NCI-H1694 treated with DMSO at 0.1 percent for 48 hours (cell line): ENCODE data around the gene TSC22D4.
"Not testable (repeated sequence)": the region's sequence is repeated elsewhere in the genome, so short reads cannot be mapped to it uniquely, and the experiment has no call there.

Source experiments
- DNase-seq: peaks from one replicate; lab custom pipeline; 2025; lab: John Stamatoyannopoulos, UW

The TSC22D4 gene

DNA sequence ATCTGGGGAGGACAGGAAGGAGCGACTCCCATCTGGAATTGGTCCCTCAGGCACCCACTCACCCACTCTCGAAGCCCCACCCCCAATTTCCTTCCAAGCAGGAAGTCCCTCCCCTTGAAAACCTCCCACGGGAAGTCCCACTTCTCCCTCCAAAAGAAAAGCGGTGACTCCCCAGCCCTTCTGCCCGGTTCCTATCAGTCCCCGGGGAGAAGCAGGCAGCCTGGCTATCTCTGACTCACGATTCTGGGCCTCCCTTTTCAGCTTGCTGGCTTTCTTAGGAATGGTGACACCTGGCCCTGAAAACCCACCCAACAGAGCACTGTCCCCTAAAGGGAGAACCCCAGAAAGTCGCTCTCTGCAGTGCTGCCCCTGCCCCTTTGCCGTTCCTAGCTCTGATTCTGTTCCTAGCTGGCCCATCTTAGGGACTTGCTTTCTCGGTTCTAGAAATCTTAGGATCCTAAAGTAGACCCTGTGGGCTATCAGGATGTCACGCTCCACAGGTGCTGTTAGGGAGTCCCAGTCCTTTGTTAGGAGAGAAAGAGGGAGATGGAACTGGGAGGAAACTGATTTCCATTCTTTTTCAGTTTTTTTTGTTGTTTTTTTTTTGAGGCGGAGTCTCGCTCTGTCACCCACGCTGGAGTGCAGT, 6.0 kb downstream of the TSC22D4 start:
- DNase-seq: no peak

DNA sequence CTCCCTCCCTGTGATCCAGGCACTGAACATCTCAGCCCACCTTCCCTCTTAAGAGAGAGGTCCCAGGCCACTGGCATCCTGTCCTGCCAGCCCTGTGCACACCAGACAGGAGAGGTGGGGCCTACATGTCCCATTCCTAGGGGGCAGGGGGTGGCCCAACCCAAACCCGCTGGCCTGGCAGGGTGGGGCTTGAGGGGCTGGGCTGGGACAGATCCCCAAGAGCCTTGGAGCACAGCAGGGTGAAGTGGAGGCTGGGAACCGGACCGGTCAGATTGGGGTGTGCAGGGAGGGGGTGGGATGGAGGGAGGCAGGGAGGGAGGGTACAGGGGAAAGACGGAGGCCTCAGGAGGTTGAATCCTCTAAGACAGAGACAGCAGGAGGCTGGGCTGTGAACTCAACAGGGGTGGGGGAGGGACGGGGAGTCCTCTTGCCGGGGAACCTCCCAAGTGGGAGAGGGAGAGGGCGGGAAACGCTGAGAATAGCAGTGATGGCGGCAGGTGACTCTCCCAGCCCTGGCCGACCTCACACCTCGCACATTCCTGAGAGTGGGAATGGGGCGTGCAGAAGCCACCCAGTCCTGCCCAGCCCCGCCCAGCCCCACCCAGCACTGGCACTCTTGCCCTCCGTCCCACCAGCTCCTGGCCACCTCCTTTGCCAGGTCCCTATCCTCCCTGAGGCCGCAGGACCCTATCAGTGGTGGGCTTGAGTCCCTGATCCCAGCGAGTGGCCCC, 6.7 kb downstream of the TSC22D4 start:
- DNase-seq: no peak

DNA sequence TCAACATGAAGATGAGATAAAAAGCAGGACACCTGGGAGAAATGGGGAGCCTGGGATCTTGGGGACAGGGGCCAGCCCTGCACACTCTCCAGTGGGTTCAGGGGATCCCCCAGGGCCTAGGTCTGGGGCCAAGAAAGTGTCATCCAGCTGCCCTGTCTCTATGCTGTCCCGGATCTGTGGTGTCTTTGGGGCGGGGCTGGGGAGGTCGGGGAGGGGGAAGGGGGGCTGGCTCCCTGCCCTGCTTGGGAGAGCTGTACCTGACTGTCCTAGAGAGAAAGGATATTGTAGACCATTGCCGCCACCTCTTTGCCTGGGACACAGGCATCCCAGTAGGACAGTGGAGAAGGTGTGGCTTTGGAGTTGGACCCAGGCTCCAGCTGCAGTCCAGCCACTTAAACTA, 8.0 kb downstream of the TSC22D4 start:
- DNase-seq: no peak

DNA sequence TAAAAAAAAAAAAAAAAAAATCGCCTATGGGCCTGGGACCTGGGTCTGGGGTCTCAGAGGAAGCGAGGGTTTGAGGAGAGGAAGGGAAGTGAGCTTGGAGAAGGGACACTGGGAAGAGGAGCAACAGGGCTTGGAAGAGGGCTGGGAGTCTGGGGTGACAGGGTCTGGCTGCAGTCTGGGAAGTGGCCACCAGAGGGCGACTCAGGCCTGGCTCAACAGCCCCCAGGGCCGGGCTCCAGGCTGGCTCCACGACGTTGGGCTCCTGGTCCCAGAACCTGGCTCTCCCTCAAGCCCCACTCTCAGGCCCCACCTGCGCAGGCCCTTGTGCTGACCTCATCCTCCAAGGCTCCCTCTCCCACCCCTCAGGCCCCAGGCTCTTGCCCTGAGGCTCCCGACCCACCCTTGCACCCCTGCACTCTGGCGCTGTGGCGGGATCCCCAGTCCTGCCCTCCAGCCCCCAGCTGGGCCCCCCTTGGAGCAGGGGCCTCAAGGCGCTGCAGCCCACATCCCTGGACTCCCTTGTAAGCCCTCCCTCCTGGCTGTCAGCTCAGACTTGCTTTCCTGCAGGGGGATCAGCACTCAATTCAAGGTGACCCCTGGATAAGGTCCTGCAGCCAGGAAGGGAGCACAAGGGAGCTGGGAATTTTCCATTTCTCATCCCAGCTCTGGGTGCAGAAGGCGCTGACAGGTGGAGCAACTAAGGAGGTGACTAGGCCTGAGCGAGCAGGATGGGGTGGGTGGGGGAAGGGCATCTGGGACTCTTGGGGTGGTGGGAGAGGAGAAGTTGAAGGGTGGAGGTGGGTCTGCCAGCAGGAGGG, 9.6 kb downstream of the TSC22D4 start:
- peak; percentile 66 for DNase-seq

DNA sequence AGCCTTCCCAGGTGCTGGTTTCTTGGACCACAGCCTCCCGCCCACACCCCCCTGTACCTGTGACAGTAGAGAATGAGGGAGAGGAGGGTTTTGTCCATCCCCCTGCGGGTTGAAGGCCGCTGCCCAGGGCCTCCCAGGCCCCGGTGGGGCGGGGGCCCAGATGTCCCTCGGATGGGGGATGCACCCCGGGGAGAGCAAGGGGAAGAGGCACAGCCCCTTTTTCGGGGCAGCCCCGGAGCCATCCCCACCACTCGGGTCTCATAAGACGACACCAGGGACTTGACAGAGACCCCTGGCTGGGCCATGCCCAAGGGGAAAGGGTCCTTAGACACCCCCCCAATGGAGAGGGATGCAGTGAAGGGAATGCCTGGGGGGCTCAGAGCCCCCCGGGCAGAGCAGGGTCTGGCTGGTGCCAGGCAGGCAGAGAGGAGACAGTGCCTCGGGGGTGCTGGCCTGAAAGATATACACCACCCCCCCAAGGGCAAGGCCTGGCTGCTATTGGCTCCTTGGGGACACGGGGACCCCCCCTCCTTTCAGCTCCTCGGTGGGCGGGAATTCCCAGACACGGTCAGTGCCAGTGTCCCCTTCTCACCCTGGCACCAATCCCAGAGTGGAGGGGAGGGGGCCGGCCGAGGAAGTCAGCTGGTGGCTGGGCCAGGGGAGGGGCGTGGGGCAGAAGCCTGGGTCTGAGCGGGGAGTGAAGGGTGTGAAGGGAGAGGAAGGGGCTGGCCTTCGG, 11.2 kb downstream of the TSC22D4 start:
- no peak for DNase-seq

DNA sequence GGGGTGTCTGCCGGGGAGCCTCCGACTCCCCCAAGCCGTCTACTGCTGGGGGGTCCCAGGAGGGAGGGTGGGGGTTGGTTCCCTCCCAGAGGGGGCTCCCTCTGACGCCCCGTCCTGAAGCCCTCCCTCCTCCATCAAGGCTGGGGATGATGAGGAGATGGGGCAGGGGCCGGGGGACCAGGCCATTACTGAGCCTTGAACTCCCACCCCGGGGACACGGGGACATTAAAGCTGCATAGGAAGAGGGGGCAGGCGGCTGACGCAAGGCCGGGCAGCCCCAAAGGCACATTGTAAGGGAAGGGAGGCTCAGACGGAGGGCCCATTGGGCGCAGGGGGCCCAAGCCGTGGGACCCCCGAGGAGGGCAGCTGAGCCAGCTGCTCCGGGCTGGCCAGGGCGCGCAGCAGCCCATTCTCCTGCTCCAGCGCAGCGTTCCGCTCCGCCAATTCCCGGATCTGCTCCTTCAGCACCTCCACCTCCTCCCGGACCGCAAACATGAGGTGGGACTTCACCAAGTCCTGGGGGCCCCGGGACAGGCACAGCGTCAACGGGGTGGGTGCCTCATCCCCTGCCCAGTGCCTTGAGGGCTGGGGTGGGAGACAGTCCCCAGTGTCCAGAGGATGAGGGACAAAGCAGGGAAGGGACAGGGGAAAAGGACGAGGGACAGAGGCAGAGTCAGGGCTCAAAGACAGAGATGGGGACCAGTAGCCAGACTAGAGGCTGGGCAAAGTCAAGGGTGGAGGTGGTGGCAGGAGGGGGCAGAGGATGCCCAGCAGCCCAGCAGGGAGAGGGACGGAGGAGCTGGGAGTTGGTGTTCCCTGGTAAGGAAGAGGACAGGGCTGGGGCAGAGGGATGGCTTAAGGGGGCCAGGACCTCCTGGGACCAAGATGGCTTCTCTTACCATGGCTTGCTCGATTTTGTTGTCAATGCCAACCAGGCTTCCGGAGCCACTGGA, 12.1 kb downstream of the TSC22D4 start:
- DNase-seq: no peak

DNA sequence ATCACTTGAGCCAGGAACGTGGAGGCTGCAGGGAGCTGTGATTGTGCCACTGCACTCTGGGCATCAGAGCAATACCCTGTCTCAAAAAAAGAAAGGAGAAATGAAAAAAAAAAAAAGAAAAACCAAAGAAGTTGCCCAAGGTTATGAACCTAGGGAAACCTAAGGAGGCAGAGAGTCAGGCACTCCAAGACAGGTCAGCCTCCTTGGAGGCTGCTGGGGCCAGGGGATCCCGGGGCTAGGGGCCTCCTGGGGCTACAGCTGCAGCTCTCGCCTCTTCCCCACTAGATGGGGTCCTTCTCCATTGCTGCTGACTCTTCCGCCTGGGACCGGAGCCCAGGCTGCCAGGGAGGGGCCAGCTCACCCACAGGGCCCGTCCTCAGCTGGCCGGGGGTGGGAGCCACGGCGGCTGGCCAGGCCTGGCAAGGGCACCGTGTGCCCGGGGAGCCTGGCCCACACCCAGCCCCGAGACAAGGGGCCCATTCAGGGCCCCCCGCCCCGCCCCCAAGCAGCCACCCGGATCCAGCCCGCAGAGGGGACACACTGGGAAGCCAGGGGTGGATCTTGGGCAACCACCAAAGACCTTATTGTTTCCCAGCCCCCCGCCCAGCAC, 13.2 kb downstream of the TSC22D4 start:
- DNase-seq: peak; percentile 39

DNA sequence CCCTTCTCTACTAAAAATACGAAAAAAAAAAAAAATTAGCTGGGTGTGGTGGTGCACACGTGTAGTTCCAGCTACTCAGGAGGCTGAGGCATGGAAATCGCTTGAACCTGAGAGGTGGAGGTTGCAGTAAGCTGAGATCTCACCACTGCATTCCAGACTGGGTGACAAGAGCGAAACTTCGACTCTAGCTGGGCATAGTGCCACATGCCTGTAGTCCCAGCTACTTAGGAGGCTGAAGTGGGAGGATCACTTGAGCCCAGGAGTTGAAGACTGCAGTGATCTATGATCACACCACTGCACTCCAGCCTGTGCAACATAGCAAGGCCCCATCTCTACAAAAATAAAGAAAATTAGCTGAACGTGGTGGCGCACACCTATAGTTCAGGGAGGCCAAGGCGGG, 13.7 kb downstream of the TSC22D4 start:
- DNase-seq: no peak

DNA sequence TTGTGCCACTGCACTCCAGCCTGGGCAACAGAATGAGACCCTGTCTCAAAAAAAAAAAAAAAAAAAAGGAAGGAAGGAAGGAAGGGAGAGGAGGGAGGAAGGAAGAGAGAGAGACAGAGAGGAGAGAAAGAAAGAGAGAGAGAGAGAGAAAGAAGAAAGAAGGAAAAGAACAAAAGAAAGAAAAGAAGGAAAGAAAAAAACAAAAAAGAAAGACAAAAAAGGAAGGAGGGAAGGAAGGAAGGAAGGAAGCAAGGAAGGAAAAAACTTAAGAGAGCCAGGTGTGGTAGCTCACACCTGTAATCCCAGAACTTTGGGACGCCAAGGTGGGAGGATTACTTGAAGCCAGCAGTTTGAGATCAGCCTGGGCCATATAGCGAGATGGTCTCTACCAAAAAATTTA, 14.2 kb downstream of the TSC22D4 start:
- no peak for DNase-seq

DNA sequence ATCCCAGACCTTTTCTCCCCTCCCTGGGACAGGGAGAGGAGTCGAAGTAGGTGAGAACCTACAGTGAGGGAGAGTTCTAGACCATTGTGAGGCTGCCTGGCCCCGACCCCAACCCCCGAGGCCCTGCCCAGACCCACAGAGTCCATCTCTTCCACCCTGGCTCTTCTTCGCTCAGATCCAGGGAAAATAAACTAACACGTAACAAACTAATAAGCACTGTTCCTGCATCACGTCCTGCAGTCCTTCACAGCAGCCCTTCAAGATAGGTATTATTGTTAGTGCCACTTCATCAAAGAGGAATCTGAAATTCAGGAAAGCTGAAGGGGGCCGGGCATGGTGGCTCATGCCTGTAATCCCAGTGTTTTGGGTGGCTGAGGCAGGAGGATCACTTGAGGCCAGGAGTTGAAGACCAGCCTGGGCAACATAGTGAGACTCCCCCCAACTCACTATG, 14.8 kb downstream of the TSC22D4 start, which contains the start of gene SPACDR:
TSS of gene SPACDR (minus strand) at position 51 of the 451 bp plus-strand sequence. CDS start 235 bp downstream, outside the sequence.
- DNase-seq: no peak

DNA sequence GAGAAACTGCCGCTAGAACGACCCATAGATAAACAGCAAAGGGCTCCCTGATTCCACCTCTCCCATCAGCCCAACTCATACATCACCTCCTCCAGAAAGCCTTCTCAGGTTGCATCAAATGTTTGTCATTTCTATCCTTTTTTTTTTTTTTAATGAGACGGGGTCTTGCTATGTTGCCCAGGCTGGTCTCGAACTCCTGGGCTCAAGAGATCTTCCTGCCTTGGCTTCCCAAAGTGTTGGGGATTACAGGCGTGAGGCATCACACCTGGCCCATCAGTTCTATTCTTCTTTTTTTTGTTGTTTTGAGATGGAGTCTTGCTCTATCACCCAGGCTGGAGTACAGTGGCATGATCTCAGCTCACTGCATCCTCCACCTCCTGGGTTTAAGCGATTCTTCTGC, 22.0 kb downstream of the TSC22D4 start:
- DNase-seq: no peak

DNA sequence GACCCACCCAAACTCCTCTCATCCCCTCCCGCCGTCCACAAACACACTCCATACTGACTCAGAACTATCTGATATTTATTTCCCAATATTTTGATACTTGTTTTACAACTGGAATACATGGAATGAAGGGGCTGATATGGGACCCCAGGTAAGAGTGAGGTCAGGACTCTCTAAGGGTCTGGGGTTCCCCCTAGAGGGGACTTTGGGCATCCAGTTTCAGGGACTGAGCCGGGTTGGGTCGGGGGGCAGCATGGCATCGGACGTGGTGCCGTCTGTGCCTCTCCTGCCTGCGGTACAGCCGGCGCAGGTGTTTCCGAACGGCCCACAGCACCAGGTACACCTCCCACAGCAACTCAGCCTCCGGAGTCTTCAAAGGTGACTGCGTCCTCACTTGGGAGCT, 22.5 kb downstream of the TSC22D4 start:
- no peak for DNase-seq

DNA sequence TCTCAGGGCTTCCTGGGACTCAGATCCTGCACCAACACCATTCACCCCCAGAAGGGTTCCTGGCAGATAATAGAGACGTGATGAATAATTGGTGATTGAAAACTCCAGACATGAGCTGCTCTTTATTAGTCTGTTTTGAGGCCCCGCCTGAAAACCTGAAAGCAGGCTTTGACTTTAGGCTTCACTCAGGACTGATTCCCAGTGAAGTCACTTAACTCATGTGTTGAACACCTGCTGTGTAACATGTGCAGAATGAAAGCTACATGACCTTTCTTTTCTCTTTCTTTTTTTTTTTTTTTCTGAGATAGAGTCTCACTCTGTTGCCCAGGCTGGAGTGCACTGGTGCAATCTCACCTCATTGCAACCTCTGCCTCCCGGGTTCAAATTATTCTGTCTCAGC, 23.8 kb downstream of the TSC22D4 start:
- no peak for DNase-seq

DNA sequence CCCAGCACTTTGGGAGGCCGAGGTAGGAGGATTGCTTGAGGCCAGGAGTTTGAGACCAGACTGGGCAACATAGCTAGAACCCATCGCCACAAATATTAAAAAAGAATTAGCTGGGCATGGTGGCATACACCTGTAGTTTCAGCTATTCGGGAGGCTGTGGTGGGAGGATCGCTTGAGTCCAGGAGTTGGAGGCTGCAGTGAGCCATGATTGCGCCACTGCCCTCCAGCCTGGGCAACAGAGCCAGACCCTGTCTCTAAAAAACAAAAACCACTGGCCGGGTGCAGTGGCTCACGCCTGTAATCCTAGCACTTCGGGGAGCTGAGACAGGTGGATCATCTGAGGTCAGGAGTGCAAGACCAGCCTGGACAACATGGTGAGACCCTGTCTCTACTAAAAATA, 25.2 kb downstream of the TSC22D4 start:
- DNase-seq: not testable (repeated sequence)

DNA sequence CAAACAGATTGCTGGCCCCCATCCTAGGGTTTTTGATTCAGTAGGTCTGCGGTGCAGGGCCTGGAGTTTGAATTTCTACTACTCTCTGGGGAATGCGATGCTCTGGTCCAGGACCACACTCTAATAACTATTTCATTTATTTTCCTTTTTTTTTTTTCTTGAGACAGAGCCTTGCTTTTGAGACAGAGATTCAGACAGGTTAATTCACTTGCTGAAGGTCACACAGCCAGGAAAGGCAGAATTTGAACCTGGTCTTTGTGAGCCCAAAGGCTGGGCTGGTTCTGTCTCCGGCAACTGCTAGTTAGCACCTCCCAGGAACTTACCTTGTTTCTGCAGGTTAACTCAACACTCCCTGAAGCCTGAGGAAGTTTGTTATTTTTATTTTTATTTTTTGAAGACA, 26.5 kb downstream of the TSC22D4 start:
- no peak for DNase-seq

DNA sequence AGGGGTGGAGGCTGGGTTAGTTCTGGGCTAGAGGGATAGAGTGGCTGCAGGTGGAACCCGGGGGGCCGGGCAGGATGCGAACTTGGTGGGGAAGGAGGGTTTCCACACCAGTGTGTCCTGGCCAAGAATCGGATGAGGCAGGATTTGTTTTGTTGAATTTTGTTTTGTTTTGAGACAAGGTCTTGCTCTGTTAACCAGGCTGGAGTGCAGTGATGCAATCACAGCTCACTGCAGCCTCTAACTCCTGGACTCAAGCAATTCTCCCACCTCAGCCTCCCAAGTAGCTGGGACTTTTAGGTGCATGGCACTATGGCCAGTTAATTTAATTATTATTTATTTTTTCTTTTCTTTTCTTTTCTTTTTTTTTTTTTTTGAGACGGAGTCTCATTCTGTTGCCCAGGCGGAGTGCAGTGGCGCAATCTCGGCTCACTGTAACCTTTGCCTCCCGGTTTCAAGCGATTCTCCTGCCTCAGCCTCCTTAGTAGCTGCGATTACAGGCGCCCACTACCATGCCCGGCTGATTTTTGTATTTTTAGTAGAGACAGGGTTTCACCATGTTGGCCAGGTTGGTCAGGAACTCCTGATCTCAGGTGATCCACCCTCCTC, 29.7 kb downstream of the TSC22D4 start:
- DNase-seq: no peak

DNA sequence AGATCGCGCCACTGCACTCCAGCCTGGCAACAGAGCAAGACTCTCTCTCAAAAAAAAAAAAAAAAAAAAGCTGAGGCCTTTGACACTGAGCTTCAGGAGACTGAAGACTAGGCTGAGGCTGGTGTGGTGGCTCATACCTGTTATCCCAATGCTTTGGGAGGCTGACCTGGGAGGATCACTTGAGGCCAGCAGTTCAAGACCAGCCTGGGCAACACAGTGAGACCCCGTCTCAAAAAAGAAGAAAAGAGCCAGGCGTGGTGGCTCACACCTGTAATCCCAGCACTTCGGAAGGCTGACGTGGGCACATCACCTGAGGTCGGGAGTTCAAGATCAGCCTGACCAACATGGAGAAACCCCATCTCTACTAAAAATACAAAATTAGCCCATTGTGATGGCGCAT, 31.7 kb downstream of the TSC22D4 start:
- DNase-seq: not testable (repeated sequence)

DNA sequence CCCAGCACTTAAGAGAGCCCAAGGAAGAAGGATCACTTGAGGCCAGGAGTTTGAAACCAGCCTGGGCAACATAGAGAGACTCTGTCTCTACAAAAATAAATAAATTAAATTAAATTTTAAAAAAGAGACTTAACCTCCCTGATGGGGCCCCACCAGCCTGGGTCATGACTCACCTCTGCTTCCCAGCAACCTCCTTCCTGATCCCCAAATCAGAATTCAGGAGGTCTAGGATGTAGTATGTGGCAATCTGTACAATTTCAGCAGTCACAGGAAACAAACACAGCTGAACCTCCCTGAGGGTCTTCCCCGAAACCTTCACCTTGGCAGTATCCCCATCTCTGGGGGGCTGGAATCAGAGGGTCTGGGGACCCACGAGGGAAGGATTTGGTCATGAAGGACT, 33.0 kb downstream of the TSC22D4 start:
- DNase-seq: no peak

DNA sequence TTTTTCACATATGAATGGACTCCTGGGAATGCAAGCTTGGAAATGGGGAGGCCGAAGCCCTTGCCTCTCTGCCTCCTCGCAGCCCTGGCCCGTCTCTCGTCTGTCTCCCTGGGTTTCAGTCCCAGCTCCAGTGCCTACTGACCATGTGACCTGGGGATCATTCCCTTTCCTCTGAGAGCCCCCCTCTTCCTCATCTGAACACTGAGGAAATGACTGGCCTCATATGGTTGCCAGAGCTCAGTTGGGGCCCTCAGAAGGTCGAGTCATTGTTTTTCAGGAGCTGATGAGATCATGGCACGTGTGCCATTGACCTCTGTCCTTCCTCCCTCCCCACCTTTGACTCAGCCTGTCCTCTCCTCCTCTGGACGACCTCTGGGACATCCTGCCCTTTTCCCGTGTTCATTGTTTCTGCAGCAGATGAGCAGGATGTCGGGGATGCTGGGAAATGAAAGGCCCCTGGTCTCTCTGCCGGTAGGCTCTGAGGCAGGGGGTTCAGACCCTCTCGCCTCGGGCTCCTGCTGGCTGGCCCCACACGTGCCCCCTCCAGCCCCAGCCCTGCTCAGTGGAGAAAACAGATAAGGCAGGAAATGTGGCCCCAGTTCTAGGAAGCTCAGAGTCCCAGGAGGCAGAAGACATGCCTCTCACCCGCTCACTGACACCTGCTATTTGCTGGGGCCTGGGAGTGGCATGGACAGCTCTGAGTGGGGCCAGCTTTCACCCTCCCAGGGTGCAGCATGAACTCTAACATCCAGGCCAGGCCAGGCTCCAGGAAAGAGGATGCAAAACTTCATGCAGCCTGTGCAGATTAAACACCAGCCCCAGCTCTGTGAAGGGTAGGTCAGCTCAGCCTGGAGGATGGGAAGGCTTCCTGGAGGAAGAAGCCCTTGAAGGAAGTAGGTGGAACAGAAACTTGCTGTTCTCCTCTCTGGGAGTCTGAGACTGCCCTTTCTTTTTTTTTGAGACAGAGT, 34.4 kb downstream of the TSC22D4 start:
- DNase-seq: no peak
